H1 (cell line): ENCODE measurements around the gene NIM1K. TPM values are rescaled to one million over a fixed set of nuclear protein-coding genes. Genes with fewer than 3 reads are reported as not detected.

Experiments used
- CTCF ChIA-PET: fragments of 300-600 bp; sonication (Branson Sonifier 250); formaldehyde crosslinking; loops from one replicate; lab custom pipeline; 2021; ENCODE audit not compliant: partially characterized antibody; lab: Charles Lee
- POLR2A ChIA-PET: fragments of 300-600 bp; sonication (Branson Sonifier 250); formaldehyde crosslinking; loops from one replicate; lab custom pipeline; 2021; ENCODE audit warnings: inconsistent platforms; ENCODE audit not compliant: partially characterized antibody; lab: Charles Lee
- DNase-seq, 2 experiments: peaks; one replicate each; pipeline versions ENCODE4 v3.0.0 to v3.0.0-alpha.2; 2010 to 2022; ENCODE audit warnings: low spot score in 2 of 2, low read depth in 1 of 2, mixed read lengths in 1 of 2
- FAIRE-seq: peaks from 2 replicates; lab custom pipeline; 2011; peaks lifted over from hg19 to GRCh38; lab: Jason Lieb, UNC
- H2AFZ ChIP-seq: 2 replicates; pipeline ENCODE4 v1.8.1; 2012; ENCODE audit warnings: low read length, inconsistent platforms
- H2AK5ac ChIP-seq: 2 replicates; pipeline ENCODE4 v1.6.1; 2013; ENCODE audit warnings: low read depth, low read length
- H2BK120ac ChIP-seq: replicated peaks from 2 replicates; pipeline ENCODE3; 2013; ENCODE audit warnings: low read depth, low read length, inconsistent platforms
- H2BK12ac ChIP-seq: 2 replicates; pipeline ENCODE4 v1.6.1; 2013; ENCODE audit warnings: low read depth, low read length
- H2BK15ac ChIP-seq: 2 replicates; pipeline ENCODE4 v1.6.1; 2013; ENCODE audit warnings: low read length
- H2BK20ac ChIP-seq: 2 replicates; pipeline ENCODE4 v1.6.1; 2013; ENCODE audit warnings: low read length
- H2BK5ac ChIP-seq: 2 replicates; pipeline ENCODE4 v1.6.1; 2013; ENCODE audit warnings: low read depth, low read length
- H3K14ac ChIP-seq: 2 replicates; pipeline ENCODE4 v1.6.1; 2013; ENCODE audit warnings: inconsistent platforms; ENCODE audit not compliant: insufficient read length
- H3K18ac ChIP-seq: 2 replicates; pipeline ENCODE4 v1.6.1; 2013; ENCODE audit warnings: low read length; ENCODE audit errors: extremely low read depth
- H3K23ac ChIP-seq: 2 replicates; pipeline ENCODE4 v1.6.1; 2013; ENCODE audit warnings: inconsistent platforms; ENCODE audit not compliant: insufficient read length
- H3K23me2 ChIP-seq: 2 replicates; pipeline ENCODE4 v1.6.1; 2013; ENCODE audit warnings: low read depth, low read length
- H3K27ac ChIP-seq: 2 replicates; pipeline ENCODE4 v1.6.1; 2011; ENCODE audit warnings: low read depth, low read length, inconsistent platforms
- H3K27me3 ChIP-seq, 4 experiments: replicated peaks in 1 of 4; 1 replicate in 1 of 4; 2 replicates in 3 of 4; pipeline versions ENCODE4 v1.6.1 to v1.8.1; 2011 to 2013; ENCODE audit warnings: low read length in 3 of 4, mild to moderate bottlenecking in 3 of 4, inconsistent platforms in 2 of 4, mixed read lengths in 2 of 4, moderate library complexity in 1 of 4; ENCODE audit not compliant: control insufficient read depth in 3 of 4, insufficient read depth in 3 of 4; ENCODE audit errors: extremely low read depth in 1 of 4
- H3K36me3 ChIP-seq, 4 experiments: 2 replicates each; pipeline versions ENCODE4 v1.6.1 to v1.8.1; 2011 to 2013; ENCODE audit warnings: mild to moderate bottlenecking in 4 of 4, low read length in 3 of 4, moderate library complexity in 2 of 4, control low read depth in 1 of 4, inconsistent platforms in 1 of 4; ENCODE audit not compliant: insufficient read depth in 4 of 4, control insufficient read depth in 2 of 4
- H3K4ac ChIP-seq: replicated peaks from 2 replicates; pipeline ENCODE3; 2013; ENCODE audit warnings: low read length, low read depth, mixed read lengths, inconsistent platforms; ENCODE audit not compliant: insufficient read length
- H3K4me1 ChIP-seq, 4 experiments: replicated peaks in 1 of 4; 1 replicate in 1 of 4; 2 replicates in 3 of 4; pipeline versions ENCODE4 v1.6.1 to v1.8.1; 2011 to 2013; ENCODE audit warnings: low read length in 3 of 4, inconsistent platforms in 2 of 4, mixed read lengths in 1 of 4; ENCODE audit not compliant: insufficient read depth in 4 of 4, control insufficient read depth in 3 of 4
- H3K4me2 ChIP-seq, 2 experiments: 2 replicates each; pipeline versions ENCODE4 v1.6.1 to v1.8.1; 2011 to 2013; ENCODE audit warnings: low read depth in 2 of 2, low read length in 2 of 2, control low read depth in 1 of 2, inconsistent platforms in 1 of 2, mild to moderate bottlenecking in 1 of 2; ENCODE audit not compliant: insufficient read depth in 1 of 2
- H3K4me3 ChIP-seq, 4 experiments: fragments of 200-600, 300-600 bp in 1 of 4; sonication (generic), shearing (Covaris generic), sonication (Bioruptor Twin) in 1 of 4; 2 replicates each; pipeline versions ENCODE4 v1.5.1 to v1.8.1; 2011 to 2016; ENCODE audit warnings: low read length in 4 of 4, low read depth in 3 of 4, control low read depth in 2 of 4, inconsistent platforms in 2 of 4, mild to moderate bottlenecking in 2 of 4, mixed read lengths in 1 of 4, moderate library complexity in 1 of 4; ENCODE audit not compliant: insufficient read depth in 2 of 4; ENCODE audit errors: extremely low read depth in 1 of 4
- H3K56ac ChIP-seq: replicated peaks from 2 replicates; pipeline ENCODE3; 2013; ENCODE audit warnings: low read depth, mild to moderate bottlenecking, mixed read lengths, low read length, inconsistent platforms; ENCODE audit not compliant: insufficient read length
- H3K79me1 ChIP-seq: 2 replicates; pipeline ENCODE4 v1.6.1; 2013; ENCODE audit warnings: low read depth, low read length, control low read depth
- H3K79me2 ChIP-seq, 2 experiments: 2 replicates each; pipeline versions ENCODE4 v1.6.1 to v1.8.1; 2012 to 2013; ENCODE audit warnings: low read length in 2 of 2, mild to moderate bottlenecking in 2 of 2, inconsistent platforms in 1 of 2; ENCODE audit not compliant: insufficient read depth in 2 of 2, control insufficient read depth in 1 of 2
- H3K9ac ChIP-seq, 4 experiments: replicated peaks in 1 of 4; 1 replicate in 1 of 4; 2 replicates in 3 of 4; pipeline versions ENCODE4 v1.6.1 to v1.8.1; 2011 to 2013; ENCODE audit warnings: low read depth in 3 of 4, low read length in 3 of 4, control low read depth in 2 of 4, mild to moderate bottlenecking in 2 of 4, moderate library complexity in 2 of 4, inconsistent platforms in 1 of 4; ENCODE audit errors: extremely low read depth in 1 of 4
- H3K9me3 ChIP-seq, 2 experiments: 2 replicates each; pipeline versions ENCODE4 v1.6.1 to v1.8.1; 2012 to 2013; ENCODE audit warnings: mild to moderate bottlenecking in 2 of 2, moderate library complexity in 2 of 2, control low read depth in 1 of 2, inconsistent platforms in 1 of 2, low read depth in 1 of 2, low read length in 1 of 2, mixed read lengths in 1 of 2; ENCODE audit not compliant: insufficient read depth in 2 of 2
- H4K20me1 ChIP-seq, 2 experiments: replicated peaks in 1 of 2; 2 replicates each; pipeline versions ENCODE3 to v1.8.1; 2011 to 2013; ENCODE audit warnings: inconsistent platforms in 2 of 2, low read length in 2 of 2, mild to moderate bottlenecking in 1 of 2; ENCODE audit not compliant: insufficient read depth in 2 of 2, control insufficient read depth in 1 of 2
- H4K5ac ChIP-seq: 2 replicates; pipeline ENCODE4 v1.6.1; 2013; ENCODE audit warnings: low read length, low read depth, mixed read lengths, inconsistent platforms; ENCODE audit not compliant: insufficient read length
- H4K8ac ChIP-seq: 2 replicates; pipeline ENCODE4 v1.8.0; 2013; ENCODE audit warnings: mild to moderate bottlenecking, moderate library complexity, low read length, inconsistent platforms; ENCODE audit not compliant: insufficient read depth; ENCODE audit errors: extremely low read depth
- H4K91ac ChIP-seq: replicated peaks from 2 replicates; pipeline ENCODE3; 2013; ENCODE audit warnings: low read length, mixed read lengths, inconsistent platforms; ENCODE audit not compliant: insufficient read length
- ASH2L ChIP-seq: fragments of 200-600, 300-600 bp; sonication (generic); IDR thresholded peaks from one replicate; pipeline ENCODE4 v1.7.1; 2017; ENCODE audit warnings: low read length
- CTCF ChIP-seq, 3 experiments: IDR thresholded peaks; 1 replicate in 2 of 3; 2 replicates in 1 of 3; pipeline versions ENCODE4 v1.5.1 to v1.6.1; 2011; ENCODE audit warnings: low read length in 3 of 3, mild to moderate bottlenecking in 3 of 3, inconsistent platforms in 2 of 3, low read depth in 1 of 3, moderate library complexity in 1 of 3; ENCODE audit not compliant: insufficient read depth in 1 of 3; ENCODE audit errors: control extremely low read depth in 1 of 3
- EP300 ChIP-seq, 2 experiments: IDR thresholded peaks; 1 replicate in 1 of 2; 2 replicates in 1 of 2; pipeline ENCODE4 v1.6.1; 2011 to 2012; ENCODE audit warnings: low read depth in 2 of 2, low read length in 2 of 2, mild to moderate bottlenecking in 2 of 2, borderline replicate concordance in 1 of 2, inconsistent platforms in 1 of 2, moderate library complexity in 1 of 2
- EZH2 ChIP-seq: fragments of 200-600 bp; sonication (generic); IDR thresholded peaks from 2 replicates; pipeline ENCODE4 v1.7.1; 2012; ENCODE audit warnings: low read depth, mild to moderate bottlenecking, moderate library complexity, low read length, inconsistent platforms; ENCODE audit not compliant: severe bottlenecking
- PHF8 ChIP-seq: fragments of 200-600 bp; sonication (generic); conservative IDR thresholded peaks from 2 replicates; pipeline ENCODE4 v1.7.1; 2012; ENCODE audit warnings: low read depth, mild to moderate bottlenecking, inconsistent platforms, low read length, moderate library complexity
- POLR2A ChIP-seq, 2 experiments: IDR thresholded peaks; 1 replicate in 1 of 2; 2 replicates in 1 of 2; pipeline ENCODE4 v1.6.1; 2011; ENCODE audit warnings: low read depth in 2 of 2, low read length in 2 of 2, mild to moderate bottlenecking in 2 of 2; ENCODE audit errors: control extremely low read depth in 1 of 2
- POLR2AphosphoS5 ChIP-seq: IDR thresholded peaks from 2 replicates; pipeline ENCODE4 v1.6.1; 2011; ENCODE audit warnings: low read depth, low read length
- RBBP5 ChIP-seq: IDR thresholded peaks from 2 replicates; pipeline ENCODE4 v1.7.1; 2012; ENCODE audit warnings: low read depth, mild to moderate bottlenecking, inconsistent platforms, low read length, moderate library complexity, borderline replicate concordance
- SIX5 ChIP-seq: IDR thresholded peaks from 2 replicates; pipeline ENCODE4 v1.6.1; 2011; ENCODE audit warnings: mild to moderate bottlenecking, low read depth, low read length
- WGBS, 2 experiments: shearing (Covaris generic) in 1 of 2; methylation state at CpG; one replicate each; pipeline versions ENCODE4 v1.1.6 to v1.1.7; 2013 to 2015; ENCODE audit warnings: low lambda C conversion rate in 2 of 2, mixed read lengths in 2 of 2, inconsistent platforms in 1 of 2, low coverage in 1 of 2, missing lambda C conversion rate in 1 of 2; ENCODE audit not compliant: insufficient replicate concordance in 2 of 2, insufficient coverage in 1 of 2, insufficient read length in 1 of 2; ENCODE audit errors: extremely low coverage in 1 of 2, missing lambda C conversion rate in 1 of 2; 5-methylcytosine and 5-hydroxymethylcytosine counted together
- polyA plus RNA-seq, 7 experiments: library from polyadenylated mRNA; depleted of rRNA in 3 of 7; stranded (reverse) in 5 of 7; unstranded in 2 of 7; fragments of >200 nt in 5 of 7; fragments of 200-250 nt in 2 of 7; gene quantifications; 1 replicate in 5 of 7; 2 replicates in 1 of 7; 4 replicates in 1 of 7; pipeline versions ENCODE4 v1.2.1 to v1.2.3, GENCODE V29; 2011 to 2013; ENCODE audit warnings: missing spikeins in 2 of 7, mixed read lengths in 2 of 7
- total RNA-seq: library from RNA; stranded (reverse); fragmentation: NEBNext Ultra II Directional; extraction: Animal tissue kit (Norgen Biotek cat#: 25700); gene quantifications from 2 replicates; pipeline ENCODE4 v1.2.1, GENCODE V29; 2021

NIM1K gene
- total and polyA plus RNA-seq, 2 of the 8 experiments (the other 6 are each of a cell fraction or from before 2014, with no cell fraction given) = not detected

GRCh38 chr5:43281840-43282658 is 90.0 kb downstream of the NIM1K start:
- Histone ChIP-seq H3K27ac (no peak overlapping the region), H3K18ac (no peak overlapping the region), H4K91ac (no peak overlapping the region), H3K79me1 (no peaks in the 10 kb centered on the region), H3K4me1 (no peaks in the 10 kb centered on the region), H2AFZ (no peak overlapping the region), H2BK5ac (no peak overlapping the region), H3K23ac (no peak overlapping the region), H4K5ac (no peak overlapping the region), H3K4me3 (no peak overlapping the region), H3K27me3 (no peaks in the 10 kb centered on the region), H2BK20ac (no peak overlapping the region), H3K4ac (no peak overlapping the region), H3K4me2 (no peak overlapping the region), H2BK15ac (no peak overlapping the region), H2BK12ac (no peak overlapping the region), H4K8ac (no peak overlapping the region), H2BK120ac (no peak overlapping the region), H3K9ac (no peak overlapping the region), H3K23me2 (no peaks in the 10 kb centered on the region), H3K36me3 (peaks cover 0 to 4% (median under 1%) of the 10 kb centered on the region in 4 experiments; a peak in 3 of 8 replicates), H3K56ac (no peak overlapping the region), H4K20me1 (peaks cover 0 to 2% of the 10 kb centered on the region in 2 experiments), H3K14ac (no peak overlapping the region), H3K79me2 (no peaks in the 10 kb centered on the region), H2AK5ac (no peak overlapping the region), H3K9me3 (no peaks in the 10 kb centered on the region)
- 86% methylated on average over 7 of the region's 7 CpGs; no CpG with 5 or more reads in 1 of the 2 experiments for WGBS, 2 experiments
- FAIRE-seq = no peak
- ChIA-PET CTCF (interaction anchor here (1.1 to 2.4 kb wide), 3 partner anchors 11 to 202 kb away, joined by 3 to 6 read pairs (median 5); partner anchors contain the start of gene TMEM267), POLR2A (no interaction called here)
- no peak for DNase-seq
- no peak for TF ChIP-seq POLR2AphosphoS5
- TF ChIP-seq SIX5 = no peak
- TF ChIP-seq EZH2 = no peak
- no peak for TF ChIP-seq PHF8
- no peak for TF ChIP-seq POLR2A (IDR thresholded peaks at IDR 0.05; ENCODE audit: control extremely low read depth in 1 of 2, low read depth in 2 of 2, low read length in 2 of 2)
- no peak for TF ChIP-seq CTCF (IDR thresholded peaks at IDR 0.05; ENCODE audit: control extremely low read depth in 1 of 3, insufficient read depth in 1 of 3, low read depth in 1 of 3, low read length in 3 of 3)
- TF ChIP-seq EP300 (IDR thresholded peaks at IDR 0.05; ENCODE audit: borderline replicate concordance in 1 of 2, low read depth in 2 of 2, low read length in 2 of 2) = no peak
- TF ChIP-seq ASH2L = no peak
- no peak for TF ChIP-seq RBBP5
